Cardiac muscle cell (in vitro differentiated cells and primary cell): ENCODE measurements around the gene RNF150. TPM values are rescaled to one million over a fixed set of nuclear protein-coding genes. Genes with fewer than 3 reads are reported as not detected.
"Not testable (repeated sequence)": the region's sequence is repeated elsewhere in the genome, so short reads cannot be mapped to it uniquely, and the experiment has no call there.

Source experiments
- DNase-seq, 2 donors: peaks; one replicate each; pipeline versions ENCODE4 v3.0.0 to v3.0.0-alpha.2; 2010 to 2017; ENCODE audit warnings: low read depth in 1 of 2, low spot score in 1 of 2
- H3K27ac ChIP-seq: fragments of 200-600 bp; sonication (generic); 2 replicates; pipeline ENCODE4 v1.5.1; 2016
- H3K27me3 ChIP-seq: fragments of 200-600 bp; sonication (generic); 2 replicates; pipeline ENCODE4 v1.6.0; 2016; ENCODE audit warnings: control low read depth
- H3K36me3 ChIP-seq: fragments of 200-600 bp; sonication (generic); 2 replicates; pipeline ENCODE4 v1.5.1; 2016; ENCODE audit warnings: control low read depth
- H3K4me1 ChIP-seq: fragments of 200-600 bp; sonication (generic); 2 replicates; pipeline ENCODE4 v1.8.1; 2017; ENCODE audit warnings: low read depth, mild to moderate bottlenecking, mixed run types
- H3K4me3 ChIP-seq: fragments of 200-600 bp; sonication (generic); 2 replicates; pipeline ENCODE4 v1.5.1; 2016; ENCODE audit warnings: mild to moderate bottlenecking
- H3K9me3 ChIP-seq: fragments of 200-600 bp; sonication (generic); 2 replicates; pipeline ENCODE4 v1.5.1; 2017; ENCODE audit warnings: low read depth, mild to moderate bottlenecking, control low read depth
- CTCF ChIP-seq: IDR thresholded peaks from 2 replicates; pipeline ENCODE4 v1.5.1; 2012; ENCODE audit warnings: low read depth, mild to moderate bottlenecking, low read length
- polyA plus RNA-seq: library from polyadenylated mRNA; unstranded; fragments of >200 nt; fragmentation: Nextera tagmentation; extraction: Ambion mirVana; gene quantifications from 2 replicates; pipeline ENCODE4 v1.2.1, GENCODE V29; 2016
- total RNA-seq: library from RNA; depleted of rRNA; stranded (reverse); fragments of >200 nt; gene quantifications from 2 replicates; pipeline ENCODE4 v1.2.3, GENCODE V29; 2016

Gene RNF150
- total and polyA plus RNA-seq, 2 experiments from 2014 or later, result 20.1 to 57.4 TPM

GRCh38 chr4:141058591-141059512 lies 74.4 kb downstream of the RNF150 start:
- Histone ChIP-seq H3K27me3 (no peaks in the 10 kb centered on the region), H3K4me3 (no peak overlapping the region), H3K9me3 (no peaks in the 10 kb centered on the region), H3K27ac (no peak overlapping the region), H3K4me1 (peaks cover 38% of the 10 kb centered on the region), H3K36me3 (no peaks in the 10 kb centered on the region)
- no peak for DNase-seq
- no peak for TF ChIP-seq CTCF

- Histone ChIP-seq H3K4me1 (peaks cover 38% of the 10 kb centered on the region), H3K4me3 (no peak overlapping the region), H3K27me3 (no peaks in the 10 kb centered on the region), H3K27ac (no peak overlapping the region), H3K9me3 (no peaks in the 10 kb centered on the region), H3K36me3 (no peaks in the 10 kb centered on the region)
- no peak for TF ChIP-seq CTCF
- no peak for DNase-seq
Observed at GRCh38 chr4:141057582-141057981, 75.7 kb downstream of the RNF150 start.

- no peak for DNase-seq
- no peak overlapping the region for H3K4me3 ChIP-seq
- no peaks in the 10 kb centered on the region for H3K36me3 ChIP-seq
- H3K27ac ChIP-seq, result no peak overlapping the region
- H3K9me3 ChIP-seq, result no peaks in the 10 kb centered on the region
- H3K4me1 ChIP-seq, result peaks cover 36% of the 10 kb centered on the region
- H3K27me3 ChIP-seq, result no peaks in the 10 kb centered on the region
- no peak for TF ChIP-seq CTCF
Observed at GRCh38 chr4:141056473-141056872, 76.8 kb downstream of the RNF150 start.

GRCh38 chr4:141054446-141054845 lies 78.8 kb downstream of the RNF150 start:
- Histone ChIP-seq H3K36me3 (no peaks in the 10 kb centered on the region), H3K4me1 (peaks cover 33% of the 10 kb centered on the region), H3K9me3 (no peaks in the 10 kb centered on the region), H3K4me3 (no peak overlapping the region), H3K27me3 (no peaks in the 10 kb centered on the region), H3K27ac (no peak overlapping the region)
- DNase-seq, result no peak
- TF ChIP-seq CTCF, result no peak

GRCh38 chr4:141050999-141051398 lies 82.3 kb downstream of the RNF150 start:
- DNase-seq, H3K27me3 ChIP-seq, H3K36me3 ChIP-seq, H3K4me3 ChIP-seq, H3K9me3 ChIP-seq, H3K27ac ChIP-seq: not testable (repeated sequence)
- H3K4me1 ChIP-seq, result peaks cover 34% of the 10 kb centered on the region

GRCh38 chr4:141047228-141047884 lies 85.9 kb downstream of the RNF150 start:
- no peak for TF ChIP-seq CTCF
- Histone ChIP-seq H3K4me1 (peaks cover 20% of the 10 kb centered on the region), H3K27me3 (no peaks in the 10 kb centered on the region), H3K27ac (peak overlapping the region; percentile 75), H3K36me3 (no peaks in the 10 kb centered on the region), H3K9me3 (no peaks in the 10 kb centered on the region), H3K4me3 (no peak overlapping the region)
- peak; percentile 42 to 63 for DNase-seq
